NCI-H510A (cell line): ENCODE data around the gene ZNF516.

ENCODE experiments used
- DNase-seq: peaks from one replicate; lab custom pipeline; 2025; lab: John Stamatoyannopoulos, UW

Gene ZNF516

DNA sequence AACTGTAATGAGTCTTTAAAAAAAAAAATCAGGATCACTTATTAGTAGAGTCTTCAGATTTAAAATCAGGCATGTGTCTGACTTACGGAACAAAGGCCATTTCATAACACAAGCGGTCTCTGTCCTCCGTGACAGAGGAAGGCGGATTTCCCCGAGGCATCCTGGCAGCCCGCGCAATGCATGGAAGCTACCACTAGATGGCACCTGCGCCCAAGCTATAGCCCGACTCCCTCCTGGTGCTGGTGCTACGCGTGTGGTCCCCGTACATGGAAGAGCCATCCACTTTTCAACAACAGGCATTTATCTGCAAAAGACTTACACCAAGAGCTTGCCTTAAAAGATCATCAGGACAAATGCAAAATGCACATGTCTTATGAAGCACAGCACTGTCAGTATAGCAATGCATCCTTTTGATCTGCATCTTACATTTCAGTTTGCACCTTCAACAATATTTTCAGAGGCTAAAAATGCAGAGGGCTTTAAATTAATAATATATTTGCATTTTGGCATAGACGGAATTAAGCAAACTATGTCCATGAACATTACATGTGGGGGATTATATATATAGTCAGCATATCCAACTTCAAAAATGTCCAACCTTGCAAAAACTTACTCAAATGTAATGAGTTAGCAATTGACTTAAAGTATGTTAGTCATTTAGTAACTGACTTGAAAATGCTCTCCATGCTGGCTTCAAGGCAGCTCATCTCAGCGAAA is 96.0 kb downstream of the ZNF516 start:
- DNase-seq: peak; percentile 51

DNA sequence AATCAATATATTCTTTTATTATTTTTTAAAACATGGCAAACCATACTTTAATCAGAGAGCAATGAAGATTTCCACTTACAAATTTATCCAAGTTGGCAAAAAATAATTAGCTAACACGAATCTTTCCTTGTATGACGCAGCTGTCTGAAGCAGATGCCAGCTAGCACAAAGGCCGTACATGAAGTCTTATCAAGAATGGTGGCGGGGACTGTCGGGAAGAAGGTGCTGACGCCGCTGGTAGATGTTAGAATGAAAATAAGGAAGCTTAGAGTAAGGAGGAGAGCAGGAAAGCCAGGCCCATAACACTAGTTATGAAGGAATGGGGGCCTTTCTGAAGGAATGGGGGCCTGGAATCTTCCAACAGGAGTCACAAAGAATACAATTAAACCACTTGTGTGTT is 96.7 kb downstream of the ZNF516 start:
- no peak for DNase-seq

DNA sequence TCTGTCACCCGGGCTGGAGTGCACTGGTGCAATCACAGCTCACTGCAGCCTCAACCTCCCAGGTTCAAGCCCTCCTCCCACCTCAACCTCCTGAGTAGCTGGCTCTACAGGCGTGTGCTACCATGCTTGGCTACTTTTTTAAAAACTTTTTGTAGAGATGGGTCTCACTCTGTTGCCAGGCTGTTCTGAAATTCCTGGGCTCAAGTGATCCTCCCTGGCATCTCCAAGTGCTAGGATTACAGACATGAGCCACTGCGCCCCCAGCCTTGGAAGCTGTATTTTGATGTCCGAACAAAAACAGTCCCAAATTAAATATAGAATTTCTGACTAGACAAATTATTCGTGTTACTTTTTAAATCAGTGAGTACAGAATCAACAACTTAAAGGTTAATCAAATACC is 97.4 kb downstream of the ZNF516 start:
- DNase-seq: no peak

DNA sequence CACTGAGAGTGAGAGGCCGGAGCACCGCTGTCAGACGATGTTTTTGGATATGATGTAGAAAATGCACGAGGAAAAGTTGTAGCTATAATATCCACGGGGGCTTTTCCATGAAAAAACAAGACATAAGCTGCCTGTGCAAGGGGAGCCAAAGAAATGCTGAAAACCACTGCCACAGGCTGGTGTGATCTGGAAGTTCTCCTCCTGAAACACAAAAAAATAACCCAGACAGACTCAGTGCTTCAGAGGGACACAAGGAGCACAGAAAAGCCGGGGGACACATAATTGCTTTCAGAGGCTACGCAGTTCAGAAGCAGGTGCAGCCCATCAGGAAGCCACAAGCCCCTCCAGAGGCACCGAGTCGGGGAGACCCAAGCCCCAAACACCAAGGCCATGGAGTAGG is 98.2 kb downstream of the ZNF516 start:
- no peak for DNase-seq

DNA sequence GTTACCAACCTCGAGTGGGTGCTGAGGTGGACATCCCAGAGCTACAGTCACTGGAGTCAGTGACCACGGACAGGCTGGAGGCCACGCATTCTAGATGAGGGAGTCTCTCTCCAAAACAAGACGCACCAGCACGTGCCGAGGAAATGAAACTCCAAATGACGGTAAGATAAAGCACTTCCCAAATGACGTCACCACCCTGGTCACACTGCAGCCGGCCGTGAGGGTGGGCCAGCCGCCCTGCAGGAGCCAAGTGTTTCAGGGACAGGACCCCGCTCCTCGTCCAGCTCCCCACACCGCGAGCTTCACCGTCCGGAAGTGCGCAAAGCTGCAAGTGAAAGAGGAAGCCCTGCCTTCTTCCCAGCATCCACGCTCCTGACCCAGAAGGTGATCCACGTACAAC is 99.4 kb downstream of the ZNF516 start:
- DNase-seq: no peak

DNA sequence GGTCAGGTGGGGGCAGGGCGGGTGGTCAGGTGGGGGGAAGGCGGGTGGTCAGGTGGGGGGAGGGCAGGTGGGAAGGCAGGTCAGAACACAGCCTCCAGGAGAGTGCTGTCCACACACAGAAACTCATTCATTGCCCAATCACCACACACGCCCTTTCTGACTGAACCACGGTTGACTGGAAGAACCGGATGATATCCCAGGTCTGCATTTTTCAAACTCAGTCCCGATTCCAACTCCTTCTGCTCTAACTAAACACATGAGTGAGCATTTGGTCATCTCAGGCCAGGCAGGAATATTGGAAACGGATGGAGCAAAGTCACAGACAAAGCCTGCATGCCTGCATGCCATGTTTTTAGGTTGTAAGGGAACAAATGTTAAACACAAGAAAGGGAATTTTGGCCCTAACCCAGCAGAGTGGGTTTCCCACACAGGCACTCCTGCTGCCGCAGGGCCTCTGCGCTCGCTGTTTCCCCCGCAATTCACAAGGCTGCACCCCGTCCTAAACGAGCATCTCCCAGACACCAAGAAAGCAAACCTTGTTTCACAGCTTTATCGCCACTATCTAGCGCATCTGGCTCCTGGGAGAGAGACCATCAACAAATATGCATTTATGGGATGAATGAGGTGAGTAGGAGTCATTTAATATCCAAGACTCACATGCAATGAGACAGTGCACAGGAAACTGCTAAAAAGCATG is 100.1 kb downstream of the ZNF516 start:
- no peak for DNase-seq

DNA sequence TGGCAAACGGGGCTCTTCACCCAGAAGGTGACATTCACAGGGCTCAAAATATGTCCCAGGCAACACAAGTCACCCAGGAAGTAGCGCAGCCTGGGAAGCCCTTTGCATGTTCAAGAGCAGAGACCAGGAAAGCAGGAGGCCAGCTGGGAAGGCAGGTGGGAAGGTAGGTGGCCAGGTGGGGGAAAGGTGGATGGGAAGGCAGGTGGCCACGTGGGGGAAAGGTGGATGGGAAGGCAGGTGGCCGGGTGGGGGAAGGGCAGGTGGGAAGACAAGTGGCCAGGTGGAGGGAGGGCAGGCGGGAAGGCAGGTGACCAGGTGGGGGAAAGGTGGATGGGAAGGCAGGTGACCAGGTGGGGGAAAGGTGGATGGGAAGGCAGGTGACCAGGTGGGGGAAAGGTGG is 102.7 kb downstream of the ZNF516 start:
- DNase-seq: no peak

DNA sequence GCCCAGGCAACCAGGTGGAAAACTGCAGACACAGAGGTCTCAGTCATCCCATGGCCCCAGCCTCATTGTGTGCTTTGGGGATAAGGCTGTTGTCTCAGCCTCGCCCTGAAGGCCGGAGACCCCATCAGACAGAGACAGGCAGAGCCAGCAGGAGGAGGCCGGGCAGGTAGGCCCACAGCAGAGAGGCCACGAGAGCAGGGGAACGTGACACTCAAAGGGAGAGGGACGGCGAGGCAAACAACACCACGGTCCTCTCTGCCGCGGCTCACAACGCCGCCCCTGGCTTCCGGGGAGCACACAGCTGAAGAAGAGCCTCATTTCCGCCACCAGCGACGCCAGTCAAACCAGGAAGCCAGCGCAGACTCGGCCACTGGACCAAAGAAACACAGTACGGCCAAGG is 103.3 kb downstream of the ZNF516 start:
- DNase-seq: no peak

DNA sequence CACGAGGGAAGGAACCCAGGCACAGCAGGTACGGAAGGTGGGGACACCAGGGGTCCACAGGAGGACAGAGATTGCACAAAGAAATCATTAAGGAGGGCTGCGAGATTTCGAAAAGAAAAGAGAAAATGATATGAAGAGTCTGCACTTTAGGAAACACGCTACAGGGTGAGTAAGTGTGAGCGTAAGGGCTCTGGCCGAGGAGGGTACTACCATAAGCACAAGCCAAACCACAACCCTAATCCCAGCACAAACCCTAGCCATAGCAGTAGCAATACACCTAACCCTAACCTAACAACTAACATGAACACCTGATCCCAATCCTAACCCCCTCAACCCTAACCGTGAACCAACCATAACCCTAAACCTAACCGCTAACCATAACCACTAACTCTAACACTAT is 104.0 kb downstream of the ZNF516 start:
- no peak for DNase-seq

DNA sequence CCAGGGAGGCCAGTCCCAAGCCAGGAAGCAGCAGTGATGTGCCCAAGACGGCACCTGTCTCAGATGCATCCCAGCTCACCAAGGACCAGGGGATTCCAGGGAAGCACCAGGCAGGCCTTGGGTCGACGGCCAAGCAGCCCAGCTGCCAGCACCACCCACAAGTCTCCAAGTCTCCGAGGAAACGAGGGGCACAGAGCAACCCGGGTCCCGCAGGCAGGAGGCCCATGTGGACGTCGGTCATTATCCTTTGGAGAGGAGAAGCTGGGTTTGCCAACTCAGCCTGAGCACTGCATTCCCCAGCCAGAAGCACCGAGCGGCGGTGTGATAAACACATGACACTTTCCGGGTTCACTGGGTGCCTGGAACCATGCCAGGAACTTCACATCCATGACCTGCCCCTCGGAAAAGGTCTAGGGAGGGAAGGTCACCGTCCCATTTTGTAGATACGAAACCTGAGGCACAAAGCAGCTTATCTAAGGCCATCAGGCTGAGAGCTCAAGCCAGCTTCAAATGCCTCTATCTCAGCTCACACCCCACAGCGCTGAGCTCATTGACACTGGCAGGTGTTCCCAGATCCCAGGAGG is 104.5 kb downstream of the ZNF516 start:
- DNase-seq: no peak

DNA sequence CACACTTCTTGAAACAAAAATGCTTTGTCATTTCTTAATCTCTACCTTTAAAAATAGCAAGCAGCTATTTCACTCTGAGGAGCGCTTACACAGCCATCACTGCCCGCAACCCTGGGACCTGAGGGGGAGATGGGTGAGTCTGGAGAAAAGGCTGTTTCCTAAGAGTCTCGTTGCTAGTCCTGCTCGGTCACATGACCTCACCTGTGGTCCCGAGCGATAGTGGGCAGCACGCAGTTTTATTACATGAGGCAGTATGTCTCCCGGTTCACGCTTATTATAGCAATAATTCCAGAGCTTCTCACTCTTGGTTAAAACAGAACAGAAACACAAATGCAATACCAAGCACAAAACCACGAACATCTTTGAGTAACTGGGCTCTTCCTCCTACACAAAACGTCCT is 105.3 kb downstream of the ZNF516 start:
- no peak for DNase-seq

DNA sequence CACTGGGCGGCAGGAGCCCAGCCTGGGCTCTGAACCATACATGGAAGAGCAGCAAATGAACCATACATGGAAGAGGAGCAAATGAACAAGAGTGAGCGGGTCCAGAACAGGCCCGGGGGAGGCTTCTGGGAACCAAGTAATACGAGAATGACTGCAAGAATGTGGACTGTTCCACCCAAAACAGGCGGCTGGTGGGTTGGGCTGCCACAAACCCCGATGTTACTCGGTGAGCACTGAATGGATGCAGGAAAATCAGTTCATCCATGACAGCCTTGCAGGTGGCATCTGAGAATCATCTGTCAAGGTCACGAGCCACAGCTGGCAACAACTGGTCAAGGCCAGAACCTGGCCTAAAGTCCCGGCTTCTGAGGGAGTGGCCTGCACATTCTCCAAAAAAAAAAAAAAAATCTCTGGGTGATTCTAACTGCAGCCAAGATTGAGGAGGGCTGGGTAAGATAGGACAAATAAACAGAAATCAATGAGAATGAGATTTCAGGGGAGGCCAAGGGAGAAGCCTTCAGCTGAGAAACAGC is 106.1 kb downstream of the ZNF516 start:
- DNase-seq: no peak

DNA sequence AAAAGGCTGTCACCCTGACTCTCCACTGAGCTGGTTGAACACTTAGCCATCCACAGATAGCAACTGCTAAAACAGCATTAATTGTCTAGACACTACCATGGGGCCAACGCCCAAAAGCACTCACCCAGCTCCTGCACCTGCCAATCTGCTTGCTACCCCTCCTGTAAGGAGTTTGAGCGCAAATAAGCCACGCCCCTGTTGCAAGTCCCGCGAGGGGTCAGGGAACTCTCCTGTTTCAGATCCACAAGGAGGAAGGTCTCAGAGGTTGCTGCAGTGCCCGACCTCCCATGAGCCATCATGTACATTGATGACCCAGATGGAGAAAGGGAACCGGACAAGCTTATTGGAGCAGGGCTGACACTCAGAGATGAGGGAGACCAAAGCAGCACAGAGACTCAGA is 106.8 kb downstream of the ZNF516 start:
- DNase-seq: no peak

DNA sequence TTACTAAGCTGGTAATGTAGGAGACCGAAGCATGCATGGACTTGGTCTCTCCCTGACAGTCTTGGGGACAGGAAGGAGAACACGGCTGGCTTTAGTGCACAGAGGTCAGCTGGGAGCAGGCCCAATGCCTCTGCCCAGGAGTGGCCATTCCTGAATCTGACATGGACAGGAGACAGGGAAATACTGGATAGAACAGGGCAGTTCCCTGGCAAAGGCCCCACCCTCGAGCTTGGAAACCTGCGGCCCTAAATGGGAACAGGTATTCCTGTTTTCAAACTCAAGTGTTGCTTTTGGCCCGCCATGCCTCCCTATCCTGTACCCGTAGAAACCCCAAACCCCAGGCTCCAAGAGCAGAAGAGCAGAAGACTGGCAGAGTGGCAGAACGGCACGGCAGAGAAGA is 107.4 kb downstream of the ZNF516 start:
- no peak for DNase-seq

DNA sequence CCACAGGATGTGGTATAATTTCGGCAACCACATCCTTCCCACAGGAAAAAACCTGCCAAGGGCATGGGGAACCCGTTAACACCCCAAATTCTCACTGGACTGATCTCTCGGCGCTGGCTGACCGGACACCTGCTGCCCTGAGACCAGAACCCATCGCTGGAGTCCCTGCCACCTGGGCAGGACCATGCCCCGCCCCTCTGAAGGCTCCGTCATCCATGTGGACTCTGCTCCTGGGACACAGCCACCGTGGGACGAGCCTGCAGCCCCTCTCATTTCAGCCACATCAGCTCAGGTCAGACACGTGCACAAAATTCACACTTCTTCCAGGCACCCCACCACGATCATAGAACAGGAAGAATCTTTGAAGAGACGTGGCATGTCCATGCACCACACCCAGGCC is 108.2 kb downstream of the ZNF516 start:
- DNase-seq: no peak

DNA sequence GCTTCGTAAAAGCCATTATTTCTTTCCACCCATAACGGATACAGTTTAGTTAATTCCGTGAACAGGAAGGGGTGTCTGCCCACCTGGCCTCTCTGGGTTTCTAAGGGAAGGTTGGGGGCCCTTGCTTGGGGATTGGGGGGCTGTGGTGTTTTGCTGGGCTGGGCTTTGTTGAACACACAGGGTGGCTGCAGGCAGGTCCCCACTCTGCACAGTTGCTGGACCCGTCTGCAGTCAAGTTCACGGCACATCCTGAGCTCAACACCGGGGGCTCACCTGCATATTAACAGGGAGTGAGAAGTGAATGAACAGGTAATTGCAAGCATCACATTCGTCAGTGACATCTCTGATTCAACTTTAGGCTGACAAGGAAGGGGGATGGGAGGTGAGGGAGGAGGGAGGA is 109.0 kb downstream of the ZNF516 start:
- DNase-seq: no peak

DNA sequence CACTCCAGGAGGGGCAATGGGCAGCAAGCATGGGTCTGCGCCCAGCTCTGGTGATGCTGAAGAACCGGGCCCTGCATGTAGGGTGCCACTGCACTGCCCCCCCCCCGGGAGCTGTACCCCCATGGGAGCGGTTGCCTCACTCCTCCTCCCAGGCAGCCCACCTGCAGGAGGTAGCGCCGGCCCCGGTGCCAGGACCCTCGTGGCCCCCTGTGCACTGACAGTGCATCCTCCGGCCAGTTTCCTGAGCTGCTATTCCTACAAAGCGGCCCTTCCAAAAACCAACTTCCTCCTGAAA is 109.4 kb downstream of the ZNF516 start:
- no peak for DNase-seq

DNA sequence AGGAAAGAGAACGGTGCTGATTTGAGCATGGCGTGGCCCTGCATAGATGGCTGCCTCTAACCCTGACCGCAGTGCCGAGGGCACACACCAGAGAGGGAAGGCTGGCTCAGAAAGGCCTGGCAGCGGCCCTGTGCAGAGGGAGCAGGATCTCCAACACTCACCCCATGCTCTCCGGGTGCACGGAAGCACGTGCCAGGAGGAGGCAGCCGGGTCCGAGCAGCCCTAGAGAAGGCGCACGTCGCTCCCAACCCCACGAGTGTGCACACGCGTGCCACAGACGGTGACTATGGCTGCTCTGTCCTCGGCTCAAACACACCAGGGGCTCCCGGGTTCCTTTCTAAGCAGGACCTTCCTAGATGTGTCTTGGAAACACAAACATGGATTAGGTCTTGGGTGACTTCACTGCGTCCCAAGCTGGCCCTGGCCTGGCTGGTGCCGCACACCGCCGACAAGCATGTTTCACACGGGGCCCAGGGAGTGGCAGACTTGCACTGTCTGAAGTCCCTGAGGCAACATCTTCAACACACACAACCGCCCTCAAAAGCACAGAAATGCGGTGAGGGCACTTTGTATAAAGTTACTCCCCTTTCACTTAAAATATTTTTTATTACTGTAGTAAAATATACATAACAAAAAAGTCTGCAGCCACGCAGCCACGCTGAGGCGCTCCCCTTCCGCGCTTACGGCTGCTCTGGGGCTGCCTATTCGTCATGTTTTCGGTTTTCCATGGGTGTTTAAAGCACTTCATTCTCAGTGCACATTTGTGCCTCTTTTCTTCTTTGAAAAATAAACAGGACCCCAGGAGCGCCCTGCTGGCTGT is 110.0 kb downstream of the ZNF516 start:
- no peak for DNase-seq

DNA sequence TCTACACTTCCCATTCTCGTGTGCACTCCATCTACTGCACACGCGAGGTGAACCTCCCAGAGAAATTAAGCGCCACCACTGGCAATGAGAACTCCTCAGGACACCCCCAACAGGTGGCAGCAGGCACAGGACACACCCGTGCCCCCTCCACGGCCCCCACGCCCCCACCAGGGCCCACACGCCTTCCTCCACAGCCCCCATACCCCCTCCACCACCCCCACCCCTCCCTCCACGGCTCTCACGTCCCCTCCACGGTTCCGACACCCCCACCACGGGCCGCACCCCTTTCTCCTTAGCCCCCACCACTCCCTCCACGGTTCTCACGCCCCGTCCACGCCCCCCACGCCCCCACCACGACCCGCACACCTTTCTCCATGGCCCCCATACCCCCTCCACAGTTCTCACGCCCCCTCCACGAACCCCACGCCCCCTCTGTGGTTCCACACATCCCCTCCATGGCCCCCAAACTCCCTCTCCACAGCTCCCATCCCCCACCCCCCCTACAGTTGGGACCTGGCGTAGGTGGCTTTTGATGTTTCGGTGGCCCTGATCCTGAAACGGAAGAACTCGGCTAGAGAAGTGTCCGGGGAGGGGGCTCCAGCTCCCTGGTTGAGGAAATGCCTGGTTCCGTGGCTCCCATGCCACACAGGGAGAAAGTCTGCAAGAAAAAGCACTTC is 110.8 kb downstream of the ZNF516 start:
- DNase-seq: no peak

DNA sequence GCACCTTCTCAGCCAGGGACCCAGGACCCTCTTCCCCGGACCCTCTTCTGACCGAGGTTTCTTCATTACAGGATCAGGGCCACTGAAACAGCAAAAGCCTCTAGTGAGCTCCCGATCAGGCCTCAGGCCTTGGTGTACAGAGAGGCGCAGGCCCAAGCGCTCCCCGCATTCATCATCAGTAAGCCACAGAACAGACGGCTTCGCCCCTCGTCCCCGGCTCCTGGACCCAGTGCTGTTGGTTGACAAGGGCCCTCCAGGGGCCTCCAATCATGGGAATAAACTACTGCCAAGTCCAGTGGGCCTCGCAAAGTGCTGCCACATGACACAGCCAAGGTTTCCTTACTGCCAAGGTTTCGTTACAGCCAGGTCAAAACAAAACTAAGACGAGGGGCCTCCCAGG is 111.4 kb downstream of the ZNF516 start:
- DNase-seq: no peak

DNA sequence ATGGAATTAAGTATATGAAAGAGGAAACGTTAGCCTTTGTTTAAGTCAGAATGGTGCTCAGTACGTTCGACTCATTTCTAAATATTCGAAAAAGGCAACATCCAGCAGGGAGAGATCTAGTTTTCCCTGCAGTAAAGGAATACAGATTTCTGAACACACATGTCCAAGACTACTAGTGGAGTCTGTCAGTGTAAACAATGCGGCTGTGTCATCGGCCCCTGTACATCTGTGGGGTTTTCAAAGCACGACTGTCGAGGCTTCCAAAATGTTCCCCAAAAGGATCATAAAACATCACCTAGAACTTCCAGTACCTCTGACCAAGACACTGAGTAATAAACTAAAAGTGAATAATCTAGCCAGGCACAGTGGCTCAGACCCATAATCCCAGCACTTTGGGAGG is 112.8 kb downstream of the ZNF516 start:
- DNase-seq: no peak

DNA sequence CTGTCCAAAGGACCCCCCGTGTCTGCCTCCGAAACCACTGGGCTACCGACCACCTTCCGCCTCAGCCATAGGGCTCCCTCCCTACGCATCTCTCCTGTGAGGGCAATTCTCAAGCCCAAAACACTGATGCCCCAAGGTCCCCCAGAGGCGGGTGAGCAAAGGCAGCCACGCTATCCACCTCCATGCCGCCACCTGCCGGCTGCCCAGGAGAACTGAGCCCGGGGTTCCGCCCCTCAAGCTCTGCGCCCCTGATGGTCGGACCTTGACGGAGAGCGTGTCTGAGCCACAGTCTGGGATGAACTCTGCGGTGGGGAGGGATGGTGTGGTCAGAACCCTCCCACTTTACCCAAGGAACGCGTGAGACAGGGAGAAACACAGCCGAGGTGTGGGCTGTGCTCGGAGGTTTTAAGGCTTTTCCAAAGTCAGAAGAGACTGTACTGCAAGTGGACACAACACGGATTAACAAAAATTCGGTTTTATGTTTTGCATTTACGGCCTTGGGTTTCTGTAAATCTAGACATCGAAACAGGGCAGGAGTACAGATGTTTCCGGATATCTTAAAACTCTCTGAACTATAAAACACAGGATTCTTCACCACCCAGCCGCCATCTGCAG is 114.1 kb downstream of the ZNF516 start:
- DNase-seq: no peak
